ENCODE results near the gene RERE.

Gene RERE

GRCh38 chr1:8540261-8540941, 277.0 kb downstream of the RERE start (continued):
- no peak for TF ChIP-seq ZFP41 (tag by site-specific recombination; IDR thresholded peaks at IDR 0.05; ENCODE audit: borderline replicate concordance)
- no peak for TF ChIP-seq ZBTB17 (tag by site-specific recombination; IDR thresholded peaks at IDR 0.05)
- TF ChIP-seq GLI4 (tag by site-specific recombination; IDR thresholded peaks at IDR 0.05) = no peak
- TF ChIP-seq PRDM6 (tag by site-specific recombination; IDR thresholded peaks at IDR 0.05) = peak; percentile 77

GRCh38 chr1:8539683-8540082, 277.8 kb downstream of the RERE start:
- Histone ChIP-seq H3K9me3 (ENCODE audit: control insufficient read depth, insufficient read depth, low read depth, low read length) (no peaks in the 10 kb centered on the region), H3K4me1 (ENCODE audit: control insufficient read depth, insufficient read depth, low read length) (no peaks in the 10 kb centered on the region; the same call in 1 of the 2 replicates), H3K36me3 (ENCODE audit: control insufficient read depth in 2 of 2, insufficient read depth in 1 of 2, low read length in 2 of 2) (peaks cover 0 to 8% of the 10 kb centered on the region in 2 experiments; a peak in 1 of 3 replicates), H3K27ac (ENCODE audit: extremely low read depth, low read depth, low read length) (no peak overlapping the region), H3K4me3 (ENCODE audit: low read depth, low read length) (no peak overlapping the region)
- ChIA-PET CTCF (interaction anchor here (1.0 kb wide), 1 partner anchor 14 kb away, joined by 3 read pairs; no protein-coding TSS in a partner anchor), POLR2A (no interaction called here)
- TF ChIP-seq TCF7L2 (IDR thresholded peaks at IDR 0.05; ENCODE audit: borderline replicate concordance, low read depth, low read length) (no peak), ZNF274 (IDR thresholded peaks at IDR 0.05; ENCODE audit: low read length) (no peak), ZNF274 (tag by site-specific recombination; IDR thresholded peaks at IDR 0.05; ENCODE audit: borderline replicate concordance) (no peak), ZNF837 (tag by site-specific recombination; IDR thresholded peaks at IDR 0.05) (no peak), ZNF677 (tag by site-specific recombination; IDR thresholded peaks at IDR 0.05) (no peak), ZNF658 (tag by site-specific recombination; IDR thresholded peaks at IDR 0.05) (no peak), SP2 (tag by site-specific recombination; IDR thresholded peaks at IDR 0.05) (no peak), HOXC10 (CRISPR knock-in tag; IDR thresholded peaks at IDR 0.05) (no peak), ZNF391 (tag by site-specific recombination; IDR thresholded peaks at IDR 0.05; ENCODE audit: borderline replicate concordance, low read depth) (no peak), ZNF580 (tag by site-specific recombination; IDR thresholded peaks at IDR 0.05) (no peak), ZNF791 (tag by site-specific recombination; IDR thresholded peaks at IDR 0.05) (no peak), PRDM2 (tag by site-specific recombination; IDR thresholded peaks at IDR 0.05; ENCODE audit: borderline replicate concordance) (no peak), HOXA7 (CRISPR knock-in tag; IDR thresholded peaks at IDR 0.05; ENCODE audit: borderline replicate concordance) (no peak)

Data from HEK293 (cell line).